GM06990 (cell line): ENCODE measurements around the gene ALDH4A1.
A peak's percentile ranks its signal among the peaks of the same experiment; 100 is the strongest.

Experiments used
- DNase-seq: peaks from one replicate; pipeline ENCODE4 v3.0.0-alpha.2; 2011; ENCODE audit not compliant: insufficient read length; ENCODE audit errors: extremely low read depth
- H3K27me3 ChIP-seq: replicated peaks from 2 replicates; pipeline ENCODE4 v1.6.0; 2011; ENCODE audit warnings: low read length; ENCODE audit not compliant: control insufficient read depth, insufficient read depth
- H3K36me3 ChIP-seq: 2 replicates; pipeline ENCODE4 v1.5.1; 2011; ENCODE audit warnings: low read length; ENCODE audit not compliant: control insufficient read depth, insufficient read depth
- H3K4me3 ChIP-seq: replicated peaks from 2 replicates; pipeline ENCODE4 v1.5.1; 2011; ENCODE audit warnings: low read depth, mild to moderate bottlenecking, control low read depth, low read length
- CTCF ChIP-seq: IDR thresholded peaks from 2 replicates; pipeline ENCODE4 v1.5.1; 2011; ENCODE audit warnings: low read length, control low read depth, mild to moderate bottlenecking, inconsistent platforms; ENCODE audit not compliant: insufficient read depth, poor library complexity, severe bottlenecking

ALDH4A1 gene

GRCh38 chr1:18918417-18918816, 16.1 kb upstream of the ALDH4A1 start:
- Histone ChIP-seq H3K36me3 (no peaks in the 10 kb centered on the region; the same call in none of the 2 replicates), H3K27me3 (no peaks in the 10 kb centered on the region), H3K4me3 (no peak overlapping the region)
- no peak for DNase-seq
- TF ChIP-seq CTCF, result no peak

- no peaks in the 10 kb centered on the region for H3K27me3 ChIP-seq
- DNase-seq, result no peak
- no peaks in the 10 kb centered on the region; the same call in none of the 2 replicates for H3K36me3 ChIP-seq
- no peak overlapping the region for H3K4me3 ChIP-seq
- no peak for TF ChIP-seq CTCF
Measured at GRCh38 chr1:18917071-18917799, 14.9 kb upstream of the ALDH4A1 start.

- H3K36me3 ChIP-seq, result peaks cover 3% of the 10 kb centered on the region
- DNase-seq, result no peak
- no peaks in the 10 kb centered on the region for H3K27me3 ChIP-seq
- no peak overlapping the region for H3K4me3 ChIP-seq
- TF ChIP-seq CTCF, result no peak
Measured at GRCh38 chr1:18915341-18915740, 13.0 kb upstream of the ALDH4A1 start.

- no peak overlapping the region for H3K4me3 ChIP-seq
- DNase-seq, result peak; percentile 72
- H3K27me3 ChIP-seq, result no peaks in the 10 kb centered on the region
- TF ChIP-seq CTCF, result peak; percentile 100
- H3K36me3 ChIP-seq, result peaks cover 9% of the 10 kb centered on the region
Measured at GRCh38 chr1:18913065-18913835, 10.9 kb upstream of the ALDH4A1 start.

GRCh38 chr1:18912550-18912949, 10.2 kb upstream of the ALDH4A1 start:
- DNase-seq, result no peak
- no peaks in the 10 kb centered on the region for H3K27me3 ChIP-seq
- H3K4me3 ChIP-seq, result no peak overlapping the region
- H3K36me3 ChIP-seq, result peaks cover 9% of the 10 kb centered on the region
- TF ChIP-seq CTCF, result no peak
